Ovary (tissue), 9 donors: ENCODE measurements around the gene PRSS38. TPM values are rescaled to one million over a fixed set of nuclear protein-coding genes. Genes with fewer than 3 reads are reported as not detected.

ENCODE experiments used
- DNase-seq, 5 donors: peaks; one replicate each; pipeline ENCODE4 v3.0.0-alpha.2; 2019 to 2020
- H3K27ac ChIP-seq, 2 donors: fragments of 200-600 bp; one replicate each; pipeline versions ENCODE4 v1.5.1 to v1.8.0; 2019 to 2022
- H3K27me3 ChIP-seq: fragments of 200-600 bp; one replicate; pipeline ENCODE4 v1.8.0; 2022
- H3K36me3 ChIP-seq: fragments of 200-600 bp; sonication (generic); one replicate; pipeline ENCODE4 v1.5.1; 2019
- H3K4me1 ChIP-seq: one replicate; pipeline ENCODE4 v1.8.1; 2013; ENCODE audit warnings: mild to moderate bottlenecking, moderate library complexity; ENCODE audit not compliant: insufficient read depth
- H3K4me3 ChIP-seq: fragments of 200-600 bp; sonication (generic); one replicate; pipeline ENCODE4 v1.5.1; 2017
- H3K9me3 ChIP-seq, 2 donors: fragments of 200-600 bp in 1 of 2; sonication (generic) in 1 of 2; one replicate each; pipeline versions ENCODE4 v1.5.1 to v1.8.1; 2013 to 2019; ENCODE audit warnings: mild to moderate bottlenecking in 1 of 2, moderate library complexity in 1 of 2
- EP300 ChIP-seq: sonication (generic); formaldehyde crosslinking; IDR thresholded peaks from one replicate; pipeline ENCODE4 v1.6.1; 2017; ENCODE audit warnings: antibody characterized with exemption
- POLR2A ChIP-seq: fragments of 450-650 bp; IDR thresholded peaks from one replicate; pipeline ENCODE4 v1.6.1; 2017; ENCODE audit warnings: antibody characterized with exemption, mild to moderate bottlenecking, moderate library complexity
- WGBS, 3 donors: extraction: QIAGEN DNeasy Blood & Tissue Kit in 1 of 3; methylation state at CpG; one replicate each; pipeline versions ENCODE4 v1.1.5 to v1.1.7; 2013 to 2017; 5-methylcytosine and 5-hydroxymethylcytosine counted together
- intact Hi-C, 4 donors: fragments of 100-400 bp; cut with DNase I; formaldehyde crosslinking; loops; one replicate each; pipeline versions ENCODE4 v1.11.0 to v1.15.1; 2022 to 2023
- polyA plus RNA-seq, 2 donors: library from polyadenylated mRNA; stranded (reverse); fragments of 200-250 nt in 1 of 2; fragments of 350-450 nt in 1 of 2; fragmentation: Illumina TruSeq in 1 of 2; extraction: RNeasy Lipid Tissue Mini Kit (QIAGEN cat#74804) in 1 of 2; gene quantifications; one replicate each; pipeline ENCODE4 v1.2.3, GENCODE V29; 2013 to 2014
- total RNA-seq, 7 donors: library from RNA; depleted of rRNA in 2 of 7; stranded (reverse); fragments of >200 nt in 2 of 7; fragmentation: NEBNext Ultra II Directional in 3 of 7; extraction: Animal tissue kit (Norgen Biotek cat#: 25700) in 3 of 7; gene quantifications; one replicate each; pipeline versions ENCODE4 v1.1.0 to v1.2.4, GENCODE V29; 2016 to 2023
- TF ChIP-seq, protein P1 (sequence below), 3 donors: fragments of 450-650 bp in 2 of 3; fragments of 200-600 bp in 1 of 3; IDR thresholded peaks; one replicate each; pipeline versions ENCODE4 v1.5.1 to v1.8.0; 2016 to 2022; ENCODE audit warnings: antibody characterized with exemption in 3 of 3, mild to moderate bottlenecking in 1 of 3
- donor health status: DM: no; HTN: no; CAD: no; lungs with moderate emphysema.
- donor health status: DM: no; HTN: no; CAD: no.
- donor health status: Bipolar disorder and iron deficiency.
- donor health status: DM: yes; HTN: yes; CAD: no.
- donor health status: DM: no; HTN: no; CAD: no.
- donor health status: DM: yes; HTN: yes; CAD: no.

PRSS38 gene
- total and polyA plus RNA-seq, 9 donors: not detected

DNA sequence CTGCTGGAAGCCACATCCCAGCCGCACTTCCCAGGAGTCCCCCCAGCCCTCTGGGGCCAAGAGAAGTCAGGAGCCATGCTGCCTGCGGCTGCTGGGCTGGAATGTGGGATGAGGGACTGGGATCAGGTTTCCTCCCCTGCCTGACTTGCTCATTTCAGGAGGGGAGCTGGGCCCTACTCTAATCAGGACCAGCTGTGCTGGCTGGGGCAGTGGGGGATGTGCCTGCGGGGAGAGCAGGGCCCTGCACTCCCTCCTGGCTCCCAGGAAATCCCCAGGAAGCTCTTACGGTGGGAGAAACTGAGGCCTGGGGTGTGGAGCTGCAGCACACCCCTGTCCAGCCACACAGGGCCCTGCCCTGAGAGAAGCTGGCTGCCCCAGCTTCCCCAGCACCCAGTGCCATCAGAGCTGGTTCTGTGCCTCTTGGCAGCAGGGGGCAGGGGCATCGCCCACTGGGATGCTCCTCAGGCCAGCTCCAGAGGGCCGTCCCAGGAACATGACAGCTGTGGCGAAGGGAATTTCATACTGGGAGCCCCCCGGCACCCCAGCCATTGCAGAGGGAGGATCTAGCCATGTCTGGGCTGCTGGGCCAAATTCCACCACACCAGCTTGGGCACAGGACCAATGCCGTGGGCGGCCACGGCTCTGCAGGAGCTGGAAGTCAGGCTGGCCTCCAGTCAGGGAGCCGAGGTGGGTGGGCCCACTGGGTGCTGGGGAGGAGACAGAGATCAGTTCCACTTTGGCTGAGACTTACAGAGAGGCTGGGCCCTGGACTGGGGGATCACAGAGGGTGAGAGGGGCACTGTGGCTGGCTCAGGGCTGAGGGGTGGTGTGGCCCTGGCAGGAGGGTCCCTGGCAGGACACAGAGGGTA lies 21.3 kb upstream of the PRSS38 start:
- intact Hi-C loops: no loop called here
- no peaks in the 10 kb centered on the region for H3K27me3 ChIP-seq
- peak overlapping the region; percentile 25 to 51 for H3K27ac ChIP-seq
- H3K4me3 ChIP-seq: no peak overlapping the region
- WGBS, 3 donors: 14 to 20% (median 16%) methylated on average over 10 to 12 of the region's 12 CpGs
- no peaks in the 10 kb centered on the region for H3K36me3 ChIP-seq
- no peak for TF ChIP-seq EP300
- TF ChIP-seq POLR2A: no peak
- TF ChIP-seq, protein P1, sequence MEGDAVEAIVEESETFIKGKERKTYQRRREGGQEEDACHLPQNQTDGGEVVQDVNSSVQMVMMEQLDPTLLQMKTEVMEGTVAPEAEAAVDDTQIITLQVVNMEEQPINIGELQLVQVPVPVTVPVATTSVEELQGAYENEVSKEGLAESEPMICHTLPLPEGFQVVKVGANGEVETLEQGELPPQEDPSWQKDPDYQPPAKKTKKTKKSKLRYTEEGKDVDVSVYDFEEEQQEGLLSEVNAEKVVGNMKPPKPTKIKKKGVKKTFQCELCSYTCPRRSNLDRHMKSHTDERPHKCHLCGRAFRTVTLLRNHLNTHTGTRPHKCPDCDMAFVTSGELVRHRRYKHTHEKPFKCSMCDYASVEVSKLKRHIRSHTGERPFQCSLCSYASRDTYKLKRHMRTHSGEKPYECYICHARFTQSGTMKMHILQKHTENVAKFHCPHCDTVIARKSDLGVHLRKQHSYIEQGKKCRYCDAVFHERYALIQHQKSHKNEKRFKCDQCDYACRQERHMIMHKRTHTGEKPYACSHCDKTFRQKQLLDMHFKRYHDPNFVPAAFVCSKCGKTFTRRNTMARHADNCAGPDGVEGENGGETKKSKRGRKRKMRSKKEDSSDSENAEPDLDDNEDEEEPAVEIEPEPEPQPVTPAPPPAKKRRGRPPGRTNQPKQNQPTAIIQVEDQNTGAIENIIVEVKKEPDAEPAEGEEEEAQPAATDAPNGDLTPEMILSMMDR (IDR thresholded peaks at IDR 0.05): no peak
- no peaks in the 10 kb centered on the region for H3K9me3 ChIP-seq
- peaks cover 11% of the 10 kb centered on the region for H3K4me1 ChIP-seq
- peak; percentile 70 to 83 (median 78) for DNase-seq

DNA sequence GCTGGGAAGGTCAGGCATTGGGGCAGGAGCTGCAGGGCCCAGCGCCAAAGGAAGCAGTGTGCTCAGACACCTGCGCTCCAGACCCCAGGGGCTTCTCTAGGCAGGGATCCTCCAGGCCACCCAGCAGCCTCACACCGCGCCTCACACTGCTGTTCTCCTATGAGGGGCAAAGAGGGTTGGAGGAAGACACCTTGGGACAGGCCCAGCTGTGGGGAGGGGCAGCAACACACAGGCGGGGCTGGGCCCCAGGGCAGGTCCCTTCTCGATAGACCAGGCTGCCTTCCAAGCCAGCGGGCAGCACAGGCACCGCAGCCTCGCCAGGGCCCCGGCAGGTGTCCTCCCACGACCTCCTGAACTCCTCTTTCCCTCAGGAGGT lies 20.7 kb upstream of the PRSS38 start:
- WGBS, 3 donors: 31 to 37% (median 32%) methylated on average over 11 of the region's 11 CpGs
- Histone ChIP-seq H3K36me3 (no peaks in the 10 kb centered on the region), H3K27ac (peak overlapping the region; percentile 25 to 51), H3K27me3 (no peaks in the 10 kb centered on the region), H3K4me1 (peaks cover 11% of the 10 kb centered on the region), H3K4me3 (no peak overlapping the region), H3K9me3 (no peaks in the 10 kb centered on the region)
- TF ChIP-seq EP300: no peak
- no peak for TF ChIP-seq POLR2A
- TF ChIP-seq, protein P1 (IDR thresholded peaks at IDR 0.05): no peak
- intact Hi-C loops: no loop called here
- DNase-seq: peak in 1 of 5 donors; percentile 49

DNA sequence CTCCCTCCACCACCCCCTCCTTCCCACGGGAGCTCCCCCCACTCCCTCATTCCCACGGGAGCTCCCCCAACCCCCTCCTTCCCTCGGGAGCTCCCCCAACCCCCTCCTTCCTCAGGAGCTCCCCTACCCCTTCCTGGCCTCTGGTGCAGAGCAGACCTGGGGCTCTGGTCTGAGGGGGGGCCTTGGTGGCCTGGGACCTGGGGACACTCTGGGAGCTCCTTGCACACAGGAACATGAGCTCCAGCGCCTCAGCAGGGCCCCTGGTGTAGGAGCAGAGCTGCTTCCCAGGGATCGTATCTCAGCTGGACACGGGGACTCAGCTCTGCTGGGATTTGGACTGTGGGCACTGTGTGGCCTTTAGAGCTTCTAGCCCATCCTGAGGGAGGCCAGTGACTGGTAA lies 19.7 kb upstream of the PRSS38 start:
- WGBS, 3 donors: 49 to 80% (median 61%) methylated on average over 3 to 6 of the region's 6 CpGs
- no peaks in the 10 kb centered on the region for H3K36me3 ChIP-seq
- H3K4me3 ChIP-seq: no peak overlapping the region
- H3K27me3 ChIP-seq: no peaks in the 10 kb centered on the region
- intact Hi-C loops: no loop called here
- peaks cover 11% of the 10 kb centered on the region for H3K4me1 ChIP-seq
- no peaks in the 10 kb centered on the region for H3K9me3 ChIP-seq
- TF ChIP-seq EP300: no peak
- TF ChIP-seq, protein P1 (IDR thresholded peaks at IDR 0.05): no peak
- no peak for TF ChIP-seq POLR2A
- no peak for DNase-seq
- H3K27ac ChIP-seq: no peak overlapping the region

DNA sequence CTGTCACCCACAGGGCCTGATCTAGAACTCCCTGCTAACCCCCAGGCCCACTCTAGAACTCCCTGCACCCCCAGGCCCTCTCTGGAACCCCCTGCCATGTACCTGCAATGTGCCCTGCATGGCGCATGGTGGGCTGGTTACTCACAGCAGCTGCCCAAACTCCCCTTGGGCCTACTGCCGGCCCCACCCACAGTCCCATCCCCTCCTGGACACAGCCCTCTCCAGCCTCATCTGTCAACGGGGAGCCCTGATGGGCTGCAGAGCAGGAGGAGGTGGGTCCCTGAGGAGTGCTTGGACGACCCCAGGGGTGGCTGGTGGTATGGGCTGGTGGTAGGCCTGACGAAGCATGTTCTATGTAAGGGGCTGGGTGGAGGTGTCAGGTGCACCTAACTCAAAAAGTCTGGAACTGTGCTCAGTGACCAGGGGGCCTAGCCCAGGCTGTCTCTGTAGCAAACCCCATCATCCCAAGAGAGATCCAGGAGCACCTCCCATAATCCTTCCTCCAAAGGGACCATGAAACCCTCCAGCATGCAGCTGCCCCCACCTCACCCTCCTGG lies 19.0 kb upstream of the PRSS38 start:
- Histone ChIP-seq H3K27ac (no peak overlapping the region), H3K27me3 (no peaks in the 10 kb centered on the region), H3K4me3 (no peak overlapping the region), H3K36me3 (no peaks in the 10 kb centered on the region), H3K4me1 (peaks cover 11% of the 10 kb centered on the region), H3K9me3 (no peaks in the 10 kb centered on the region)
- 89 to 90% (median 90%) methylated on average over 5 of the region's 5 CpGs for WGBS, 3 donors
- TF ChIP-seq, protein P1 (IDR thresholded peaks at IDR 0.05): no peak
- TF ChIP-seq POLR2A (no peak), EP300 (no peak)
- no peak for DNase-seq
- intact Hi-C loops: no loop called here
